Retinal pigment epithelial cell (primary cell): ENCODE measurements around the gene CD3E.

Experiments
- DNase-seq: peaks from one replicate; pipeline ENCODE4 v3.0.0-alpha.2; 2010; ENCODE audit warnings: low read depth
- H3K4me3 ChIP-seq: 2 replicates; pipeline ENCODE4 v1.5.1; 2011; ENCODE audit warnings: mild to moderate bottlenecking, low read length, control low read depth, moderate library complexity
- TF ChIP-seq, protein P1 (sequence below): conservative IDR thresholded peaks from 2 replicates; pipeline ENCODE4 v1.5.1; 2011; ENCODE audit warnings: low read depth, low read length, control low read depth, inconsistent platforms

The CD3E gene

DNA sequence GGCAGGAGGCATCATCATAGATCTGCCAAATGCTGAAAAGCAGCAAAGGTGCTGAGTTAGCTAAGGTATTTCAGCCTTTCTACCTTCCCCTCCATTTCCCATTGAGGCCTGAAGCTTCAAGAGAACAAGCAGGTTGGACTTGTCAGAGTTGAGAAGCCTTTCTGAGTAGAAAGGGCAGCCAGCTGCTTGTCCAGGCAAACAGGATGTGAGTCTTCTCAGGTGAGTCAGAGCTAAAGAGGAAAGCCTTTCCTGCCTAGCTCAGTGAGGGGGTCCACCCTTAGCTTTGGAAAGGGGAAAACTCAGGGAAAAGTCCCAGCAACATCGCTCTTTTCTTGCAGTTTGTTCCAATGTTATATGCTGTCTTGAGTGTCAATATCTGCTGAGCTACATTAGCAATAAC lies 27.2 kb upstream of the CD3E start:
- DNase-seq: no peak
- TF ChIP-seq, protein P1, sequence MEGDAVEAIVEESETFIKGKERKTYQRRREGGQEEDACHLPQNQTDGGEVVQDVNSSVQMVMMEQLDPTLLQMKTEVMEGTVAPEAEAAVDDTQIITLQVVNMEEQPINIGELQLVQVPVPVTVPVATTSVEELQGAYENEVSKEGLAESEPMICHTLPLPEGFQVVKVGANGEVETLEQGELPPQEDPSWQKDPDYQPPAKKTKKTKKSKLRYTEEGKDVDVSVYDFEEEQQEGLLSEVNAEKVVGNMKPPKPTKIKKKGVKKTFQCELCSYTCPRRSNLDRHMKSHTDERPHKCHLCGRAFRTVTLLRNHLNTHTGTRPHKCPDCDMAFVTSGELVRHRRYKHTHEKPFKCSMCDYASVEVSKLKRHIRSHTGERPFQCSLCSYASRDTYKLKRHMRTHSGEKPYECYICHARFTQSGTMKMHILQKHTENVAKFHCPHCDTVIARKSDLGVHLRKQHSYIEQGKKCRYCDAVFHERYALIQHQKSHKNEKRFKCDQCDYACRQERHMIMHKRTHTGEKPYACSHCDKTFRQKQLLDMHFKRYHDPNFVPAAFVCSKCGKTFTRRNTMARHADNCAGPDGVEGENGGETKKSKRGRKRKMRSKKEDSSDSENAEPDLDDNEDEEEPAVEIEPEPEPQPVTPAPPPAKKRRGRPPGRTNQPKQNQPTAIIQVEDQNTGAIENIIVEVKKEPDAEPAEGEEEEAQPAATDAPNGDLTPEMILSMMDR: no peak

DNA sequence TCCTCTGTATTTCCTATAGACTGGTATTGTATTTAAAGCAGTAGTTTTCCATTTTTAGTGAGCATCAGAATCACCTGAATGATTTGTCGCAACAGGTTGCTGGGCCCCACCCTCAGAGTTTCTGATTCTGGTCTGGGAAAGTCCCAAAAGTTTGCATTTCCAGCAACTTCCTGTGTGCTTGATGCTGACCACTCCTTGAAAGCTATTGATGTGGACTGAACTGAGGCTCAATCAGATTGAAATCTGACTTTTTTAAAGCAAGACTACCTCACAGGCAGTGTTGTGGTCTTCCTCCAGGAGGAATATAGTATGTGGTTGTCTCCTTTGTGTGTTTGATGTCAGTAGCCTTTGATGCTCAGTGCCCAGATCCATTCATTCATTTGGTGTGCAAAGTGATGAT lies 23.2 kb upstream of the CD3E start:
- TF ChIP-seq, protein P1: no peak
- no peak overlapping the region for H3K4me3 ChIP-seq
- no peak for DNase-seq

More for the DNA sequence above, 27.2 kb upstream of the CD3E start:
- no peak overlapping the region for H3K4me3 ChIP-seq

DNA sequence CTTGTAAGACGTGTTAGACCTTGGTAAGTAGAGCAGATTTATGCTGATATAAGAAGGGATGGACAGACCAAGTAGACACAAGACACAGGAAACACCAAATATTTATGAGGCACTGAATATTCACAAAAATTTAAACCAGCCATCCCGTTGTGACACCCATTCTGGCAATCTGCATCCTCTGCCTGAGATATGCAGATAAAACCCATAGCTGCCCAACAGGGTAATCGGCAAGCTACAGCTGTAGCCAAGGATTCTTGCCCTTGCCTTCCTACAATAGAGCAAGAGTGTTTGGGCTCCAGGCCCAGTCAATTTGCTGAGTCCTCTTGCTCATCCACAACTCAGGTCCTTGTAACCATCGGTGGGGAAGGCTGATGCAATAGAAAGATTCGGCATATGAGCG lies 21.9 kb upstream of the CD3E start:
- no peak for DNase-seq
- no peak overlapping the region for H3K4me3 ChIP-seq
- TF ChIP-seq, protein P1: no peak

DNA sequence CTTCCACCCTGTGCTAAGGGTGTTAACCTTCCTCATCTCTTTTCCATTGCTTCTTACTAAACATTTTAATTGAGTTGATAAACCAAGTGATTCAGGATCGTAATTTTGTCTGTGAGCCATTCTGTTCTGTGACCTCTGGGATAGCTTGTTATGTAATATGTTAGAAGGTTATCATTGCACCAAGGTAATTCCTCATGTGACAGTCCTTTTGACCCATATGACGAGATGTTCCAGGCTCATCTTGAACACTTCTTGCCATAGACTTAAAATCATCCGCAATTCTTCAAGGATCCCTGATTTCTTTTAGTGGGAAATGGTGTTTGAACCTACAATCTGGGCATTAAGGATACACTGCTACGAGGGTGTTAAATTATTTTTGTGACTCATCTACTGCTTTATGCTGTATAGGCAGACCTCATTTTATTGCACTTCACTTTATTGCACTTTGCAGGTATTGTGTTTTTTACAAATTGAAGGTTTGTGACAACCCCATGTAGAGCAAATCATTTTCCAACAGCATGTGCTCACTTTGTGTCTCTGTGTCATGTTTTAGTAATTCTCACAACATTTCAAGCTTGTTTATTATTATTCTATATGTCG lies 21.4 kb upstream of the CD3E start:
- TF ChIP-seq, protein P1: no peak
- no peak for DNase-seq
- no peak overlapping the region for H3K4me3 ChIP-seq

DNA sequence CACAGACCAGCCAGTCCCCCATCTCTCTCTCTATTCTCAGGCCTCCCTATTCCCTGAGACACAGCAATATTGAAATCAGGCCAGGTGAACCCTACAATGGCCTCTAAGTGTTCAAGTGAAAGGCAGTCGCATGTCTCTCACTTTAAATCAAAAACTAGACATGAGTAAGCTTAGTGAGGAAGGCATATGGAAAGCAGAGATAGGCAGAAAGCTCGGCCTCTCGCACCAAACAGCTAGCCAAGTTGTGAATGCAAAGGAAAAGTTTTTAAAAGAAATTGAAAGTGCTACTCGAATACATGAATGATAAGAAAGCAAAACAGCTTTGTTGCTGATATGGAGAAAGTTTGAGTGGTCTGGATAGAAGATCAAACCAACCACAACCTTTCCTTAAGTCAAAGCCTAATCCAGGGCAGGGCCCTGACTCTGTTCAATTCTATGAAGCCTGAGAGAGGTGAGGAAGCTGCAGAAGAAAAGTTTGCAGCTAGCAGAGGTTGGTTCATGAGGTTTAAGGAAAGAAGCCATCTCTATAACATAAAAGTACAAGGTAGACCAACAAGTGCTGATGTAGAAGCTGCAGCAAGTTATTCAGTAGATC lies 20.7 kb upstream of the CD3E start:
- TF ChIP-seq, protein P1: no peak
- no peak for DNase-seq
- H3K4me3 ChIP-seq: no peak overlapping the region

DNA sequence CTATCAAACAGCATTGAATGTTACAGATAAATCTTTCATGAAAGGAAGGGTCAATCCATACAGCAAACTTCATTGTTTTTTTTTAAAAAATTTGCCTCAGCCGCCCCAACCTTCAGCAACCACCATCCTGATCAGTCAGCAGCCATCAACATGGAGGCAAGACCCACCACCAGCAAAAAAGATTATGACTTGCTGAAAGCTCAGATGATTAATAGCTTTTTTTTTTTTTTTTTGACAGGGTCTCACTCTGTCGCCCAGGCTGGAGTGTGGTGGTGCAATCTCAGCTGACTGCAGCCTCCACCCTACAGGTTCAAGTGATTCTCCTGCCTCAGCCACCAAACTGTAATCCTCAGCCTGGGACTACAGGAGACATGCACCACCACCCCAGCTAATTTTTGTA lies 18.0 kb upstream of the CD3E start:
- DNase-seq: no peak
- no peak overlapping the region for H3K4me3 ChIP-seq
- TF ChIP-seq, protein P1: no peak

DNA sequence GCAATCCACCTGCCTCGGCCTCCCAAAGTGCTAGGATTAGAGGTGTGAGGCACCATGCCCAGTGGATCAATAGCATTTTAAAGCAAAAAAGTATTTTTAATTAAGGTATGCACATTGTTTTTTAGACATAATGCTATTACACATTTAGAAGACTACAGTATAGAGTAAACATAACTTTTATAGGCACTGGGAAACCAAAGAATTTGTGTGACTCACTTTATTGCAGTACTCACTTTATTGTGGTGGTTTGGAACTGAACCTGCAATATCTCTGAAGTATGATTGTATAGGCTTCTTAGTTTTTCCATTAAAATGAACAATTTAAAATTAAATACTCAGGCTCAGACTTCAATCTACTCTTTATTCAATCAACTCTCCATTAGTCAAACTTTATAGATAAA lies 17.5 kb upstream of the CD3E start:
- DNase-seq: no peak
- H3K4me3 ChIP-seq: no peak overlapping the region
- TF ChIP-seq, protein P1: no peak
